Measurements from ENCODE around the gene PRKCD. TPM values are rescaled to one million over a fixed set of nuclear protein-coding genes. Genes with fewer than 3 reads are reported as not detected.

PRKCD gene
- total RNA-seq, 1 experiment from 2014 or later = 1.4 TPM

- H3K27me3 ChIP-seq (replicated peaks; ENCODE audit: insufficient read depth, low read depth, low read length, poor library complexity) = no peaks in the 10 kb centered on the region
- DNase-seq (ENCODE audit: low spot score) = no peak
- POLR2A ChIA-PET (ENCODE audit: low non-redundant PET) = interaction anchor here (0.6 to 0.7 kb wide), 2 partner anchors 10 to 71 kb away, joined by 3 to 4 read pairs; no protein-coding TSS in a partner anchor
- CTCF ChIA-PET = interaction anchor here (1.0 kb wide), 1 partner anchor 64 kb away, joined by 4 read pairs; no protein-coding TSS in a partner anchor
- H3K27ac ChIP-seq (ENCODE audit: low read depth, low read length, poor library complexity, severe bottlenecking) = no peak overlapping the region
- H3K4me3 ChIP-seq (ENCODE audit: low read depth, low read length, poor library complexity, severe bottlenecking) = no peak overlapping the region
- TF ChIP-seq, protein P1, sequence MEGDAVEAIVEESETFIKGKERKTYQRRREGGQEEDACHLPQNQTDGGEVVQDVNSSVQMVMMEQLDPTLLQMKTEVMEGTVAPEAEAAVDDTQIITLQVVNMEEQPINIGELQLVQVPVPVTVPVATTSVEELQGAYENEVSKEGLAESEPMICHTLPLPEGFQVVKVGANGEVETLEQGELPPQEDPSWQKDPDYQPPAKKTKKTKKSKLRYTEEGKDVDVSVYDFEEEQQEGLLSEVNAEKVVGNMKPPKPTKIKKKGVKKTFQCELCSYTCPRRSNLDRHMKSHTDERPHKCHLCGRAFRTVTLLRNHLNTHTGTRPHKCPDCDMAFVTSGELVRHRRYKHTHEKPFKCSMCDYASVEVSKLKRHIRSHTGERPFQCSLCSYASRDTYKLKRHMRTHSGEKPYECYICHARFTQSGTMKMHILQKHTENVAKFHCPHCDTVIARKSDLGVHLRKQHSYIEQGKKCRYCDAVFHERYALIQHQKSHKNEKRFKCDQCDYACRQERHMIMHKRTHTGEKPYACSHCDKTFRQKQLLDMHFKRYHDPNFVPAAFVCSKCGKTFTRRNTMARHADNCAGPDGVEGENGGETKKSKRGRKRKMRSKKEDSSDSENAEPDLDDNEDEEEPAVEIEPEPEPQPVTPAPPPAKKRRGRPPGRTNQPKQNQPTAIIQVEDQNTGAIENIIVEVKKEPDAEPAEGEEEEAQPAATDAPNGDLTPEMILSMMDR (conservative IDR thresholded peaks at IDR 0.05; ENCODE audit: low read depth, low read length) = no peak
- no peak for TF ChIP-seq EZH2 (IDR thresholded peaks at IDR 0.05; ENCODE audit: borderline replicate concordance, low read depth, low read length, poor library complexity, severe bottlenecking)
- no TSS peak for BruUV-seq (replicated peaks)
- no peaks in the 10 kb centered on the region for H3K36me3 ChIP-seq (ENCODE audit: insufficient read depth, low read length, poor library complexity, severe bottlenecking)
- no peaks in the 10 kb centered on the region for H3K9me3 ChIP-seq (ENCODE audit: low read depth, low read length, poor library complexity, severe bottlenecking)
- H3K4me1 ChIP-seq (ENCODE audit: insufficient read depth, low read length, poor library complexity, severe bottlenecking) = peaks cover 5% of the 10 kb centered on the region
- intact Hi-C loops (cut with micrococcal nuclease; ENCODE audit: unreplicated experiment) = no loop called here
Observed at GRCh38 chr3:53198256-53198977, 37.4 kb downstream of the PRKCD start.

GRCh38 chr3:53198996-53199395 lies 38.0 kb downstream of the PRKCD start:
- intact Hi-C loops (cut with micrococcal nuclease; ENCODE audit: unreplicated experiment) = no loop called here
- Histone ChIP-seq H3K27me3 (replicated peaks; ENCODE audit: insufficient read depth, low read depth, low read length, poor library complexity) (no peaks in the 10 kb centered on the region), H3K4me1 (ENCODE audit: insufficient read depth, low read length, poor library complexity, severe bottlenecking) (peaks cover 5% of the 10 kb centered on the region), H3K9me3 (ENCODE audit: low read depth, low read length, poor library complexity, severe bottlenecking) (no peaks in the 10 kb centered on the region), H3K4me3 (ENCODE audit: low read depth, low read length, poor library complexity, severe bottlenecking) (no peak overlapping the region), H3K27ac (ENCODE audit: low read depth, low read length, poor library complexity, severe bottlenecking) (no peak overlapping the region), H3K36me3 (ENCODE audit: insufficient read depth, low read length, poor library complexity, severe bottlenecking) (no peaks in the 10 kb centered on the region)
- ChIA-PET POLR2A (ENCODE audit: low non-redundant PET) (interaction anchor here (0.7 kb wide), 1 partner anchor 71 kb away, joined by 3 read pairs; no protein-coding TSS in a partner anchor), CTCF (interaction anchor here (1.0 kb wide), 1 partner anchor 65 kb away, joined by 4 read pairs; no protein-coding TSS in a partner anchor)
- no TSS peak for BruUV-seq (replicated peaks)
- no peak for DNase-seq (ENCODE audit: low spot score)
- no peak for TF ChIP-seq EZH2 (IDR thresholded peaks at IDR 0.05; ENCODE audit: borderline replicate concordance, low read depth, low read length, poor library complexity, severe bottlenecking)
- TF ChIP-seq, protein P1 (conservative IDR thresholded peaks at IDR 0.05; ENCODE audit: low read depth, low read length) = no peak

DNA sequence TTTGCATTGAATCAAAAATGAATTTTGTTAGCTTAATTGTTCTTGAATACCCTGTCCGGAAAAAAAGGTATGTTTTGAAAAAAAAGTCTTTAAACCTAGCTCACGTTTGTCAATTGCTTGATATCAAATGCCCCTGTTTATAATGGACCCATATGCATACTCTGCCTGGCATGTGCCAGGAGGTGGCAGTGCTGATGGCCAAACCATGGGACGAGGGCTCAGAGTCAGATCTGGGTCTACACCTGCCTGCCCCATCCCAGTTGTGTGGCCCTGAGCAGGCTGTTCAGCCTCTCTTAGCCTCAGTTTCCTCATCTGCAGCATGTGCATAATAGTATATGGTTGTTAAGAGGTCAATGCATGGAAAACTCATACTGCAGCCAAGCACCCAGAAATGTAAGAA lies 38.8 kb downstream of the PRKCD start:
- no peak overlapping the region for H3K4me3 ChIP-seq (ENCODE audit: low read depth, low read length, poor library complexity, severe bottlenecking)
- H3K27ac ChIP-seq (ENCODE audit: low read depth, low read length, poor library complexity, severe bottlenecking) = no peak overlapping the region
- no peaks in the 10 kb centered on the region for H3K27me3 ChIP-seq (replicated peaks; ENCODE audit: insufficient read depth, low read depth, low read length, poor library complexity)
- H3K36me3 ChIP-seq (ENCODE audit: insufficient read depth, low read length, poor library complexity, severe bottlenecking) = no peaks in the 10 kb centered on the region
- intact Hi-C loops (cut with micrococcal nuclease; ENCODE audit: unreplicated experiment) = no loop called here
- peaks cover 5% of the 10 kb centered on the region for H3K4me1 ChIP-seq (ENCODE audit: insufficient read depth, low read length, poor library complexity, severe bottlenecking)
- BruUV-seq (replicated peaks) = no TSS peak
- DNase-seq (ENCODE audit: low spot score) = no peak
- ChIA-PET CTCF (no interaction called here), POLR2A (ENCODE audit: low non-redundant PET) (no interaction called here)
- TF ChIP-seq EZH2 (IDR thresholded peaks at IDR 0.05; ENCODE audit: borderline replicate concordance, low read depth, low read length, poor library complexity, severe bottlenecking) = no peak
- TF ChIP-seq, protein P1 (conservative IDR thresholded peaks at IDR 0.05; ENCODE audit: low read depth, low read length) = 0 out of 2 replicates have a peak, but pooled peaks have one; percentile 25
- H3K9me3 ChIP-seq (ENCODE audit: low read depth, low read length, poor library complexity, severe bottlenecking) = no peaks in the 10 kb centered on the region

Data from A673 (cell line).